Activated CD4-positive, alpha-beta memory T cell treated with anti-CD3 and anti-CD28 coated beads for 36 hours (primary cell): ENCODE results near the gene DLG2. TPM values are rescaled to one million over a fixed set of nuclear protein-coding genes. Genes with fewer than 3 reads are reported as not detected.

ENCODE experiments used
- CTCF ChIA-PET: fragments of 350-600 bp; sonication (Branson Sonifier 250); formaldehyde crosslinking; loops from one replicate; lab custom pipeline; 2021; ENCODE audit warnings: antibody characterized with exemption, inconsistent platforms; lab: Charles Lee
- POLR2A ChIA-PET: fragments of 350-600 bp; sonication (Branson Sonifier 250); formaldehyde crosslinking; loops from one replicate; lab custom pipeline; 2021; ENCODE audit warnings: antibody characterized with exemption; lab: Charles Lee
- DNase-seq: peaks from one replicate; pipeline ENCODE4 v3.0.0-alpha.2; 2020
- H3K27ac Mint-ChIP-seq: one replicate; pipeline ENCODE4 v1.8.0; 2021; ENCODE audit warnings: mixed read lengths
- H3K27me3 Mint-ChIP-seq: one replicate; pipeline ENCODE4 v1.8.0; 2021; ENCODE audit warnings: mixed read lengths
- H3K36me3 Mint-ChIP-seq: one replicate; pipeline ENCODE4 v1.8.0; 2021; ENCODE audit warnings: mixed read lengths
- H3K4me1 Mint-ChIP-seq: one replicate; pipeline ENCODE4 v1.8.0; 2021; ENCODE audit warnings: low read depth, mixed read lengths
- H3K4me3 Mint-ChIP-seq: one replicate; pipeline ENCODE4 v1.8.0; 2021; ENCODE audit warnings: mild to moderate bottlenecking, mixed read lengths
- H3K9me3 Mint-ChIP-seq: one replicate; pipeline ENCODE4 v1.8.0; 2021; ENCODE audit warnings: mixed read lengths
- intact Hi-C: fragments of 100-400 bp; cut with micrococcal nuclease; formaldehyde crosslinking; loops from one replicate; pipeline ENCODE4 v1.15.1; 2023
- total RNA-seq, 2 experiments: library from RNA; stranded (reverse); gene quantifications; one replicate each; pipeline ENCODE4 v1.2.3, GENCODE V29; 2021

The DLG2 gene
- total RNA-seq, 2 experiments from 2014 or later, result 1.7 to 2.1 TPM

DNA sequence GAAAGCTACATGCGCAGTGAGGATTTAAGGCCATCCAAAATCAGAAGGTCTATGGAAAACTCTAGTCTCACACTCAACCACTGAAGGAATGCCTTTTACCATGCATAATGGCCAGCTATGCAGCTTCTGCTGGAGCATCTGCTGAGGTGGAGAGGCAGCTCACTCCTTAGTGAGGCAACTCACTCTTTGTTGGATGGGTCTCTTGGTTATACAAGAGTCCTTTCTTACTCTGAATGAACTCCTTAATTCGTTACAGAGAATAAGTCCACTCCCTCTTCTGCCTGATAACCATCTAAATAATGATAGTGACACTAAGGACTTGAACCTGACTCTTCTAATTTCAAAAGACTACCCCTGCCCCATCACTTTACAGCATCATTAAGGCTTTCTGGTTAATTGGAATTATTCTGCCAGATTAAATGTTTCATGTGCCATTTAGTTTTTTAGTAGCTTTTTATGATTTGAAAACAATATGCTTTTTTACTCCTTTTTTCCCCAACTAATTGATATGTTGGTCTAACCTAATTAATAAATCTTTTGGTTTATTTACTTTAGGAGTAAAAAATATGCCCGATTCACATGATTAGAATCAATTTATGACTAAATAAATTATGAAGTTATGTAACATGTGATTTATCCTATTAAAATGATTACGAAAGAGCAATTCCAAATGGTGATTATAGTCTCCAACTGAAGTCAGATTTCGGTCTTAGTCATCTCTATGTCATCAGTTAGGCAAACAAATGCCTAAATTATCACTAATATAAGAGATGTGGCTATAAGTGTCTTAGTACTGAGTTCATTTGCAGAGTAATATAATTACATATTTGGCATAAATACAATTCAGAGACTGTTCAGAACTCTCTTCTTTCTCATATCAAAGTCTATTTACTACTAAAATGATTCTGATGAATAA lies 2054.3 kb downstream of the DLG2 start:
- DNase-seq, result no peak
- Mint-ChIP-seq H3K27me3 (peaks cover 3% of the 10 kb centered on the region), H3K4me1 (no peaks in the 10 kb centered on the region), H3K9me3 (no peaks in the 10 kb centered on the region), H3K36me3 (no peaks in the 10 kb centered on the region), H3K4me3 (no peak overlapping the region), H3K27ac (no peak overlapping the region)
- intact Hi-C loops, result no loop called here
- CTCF ChIA-PET, result no interaction called here
- POLR2A ChIA-PET, result no interaction called here

DNA sequence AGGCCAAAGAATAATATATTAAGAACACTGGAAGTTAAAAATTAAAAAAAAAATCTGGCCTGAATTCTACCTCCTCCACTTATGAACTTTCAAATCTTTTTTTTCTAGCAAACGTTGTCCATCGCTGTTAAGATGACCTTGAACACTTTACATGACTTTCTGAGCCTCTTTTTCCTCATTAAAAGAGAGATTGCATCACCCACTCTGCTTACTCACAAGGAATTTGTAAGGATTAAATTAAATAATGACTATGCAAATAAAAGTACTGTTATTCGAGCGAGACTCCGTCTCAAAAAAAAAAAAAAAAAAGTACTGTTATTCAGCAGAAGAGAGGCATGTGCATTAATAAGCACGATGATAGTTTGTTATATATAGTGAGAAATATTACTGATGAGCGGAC lies 2055.8 kb downstream of the DLG2 start:
- H3K27me3 Mint-ChIP-seq, result peaks cover 3% of the 10 kb centered on the region
- H3K4me3 Mint-ChIP-seq, result no peak overlapping the region
- H3K27ac Mint-ChIP-seq, result no peak overlapping the region
- CTCF ChIA-PET, result no interaction called here
- intact Hi-C loops, result no loop called here
- H3K9me3 Mint-ChIP-seq, result no peaks in the 10 kb centered on the region
- DNase-seq, result no peak
- H3K36me3 Mint-ChIP-seq, result no peaks in the 10 kb centered on the region
- no peaks in the 10 kb centered on the region for H3K4me1 Mint-ChIP-seq
- POLR2A ChIA-PET, result no interaction called here

DNA sequence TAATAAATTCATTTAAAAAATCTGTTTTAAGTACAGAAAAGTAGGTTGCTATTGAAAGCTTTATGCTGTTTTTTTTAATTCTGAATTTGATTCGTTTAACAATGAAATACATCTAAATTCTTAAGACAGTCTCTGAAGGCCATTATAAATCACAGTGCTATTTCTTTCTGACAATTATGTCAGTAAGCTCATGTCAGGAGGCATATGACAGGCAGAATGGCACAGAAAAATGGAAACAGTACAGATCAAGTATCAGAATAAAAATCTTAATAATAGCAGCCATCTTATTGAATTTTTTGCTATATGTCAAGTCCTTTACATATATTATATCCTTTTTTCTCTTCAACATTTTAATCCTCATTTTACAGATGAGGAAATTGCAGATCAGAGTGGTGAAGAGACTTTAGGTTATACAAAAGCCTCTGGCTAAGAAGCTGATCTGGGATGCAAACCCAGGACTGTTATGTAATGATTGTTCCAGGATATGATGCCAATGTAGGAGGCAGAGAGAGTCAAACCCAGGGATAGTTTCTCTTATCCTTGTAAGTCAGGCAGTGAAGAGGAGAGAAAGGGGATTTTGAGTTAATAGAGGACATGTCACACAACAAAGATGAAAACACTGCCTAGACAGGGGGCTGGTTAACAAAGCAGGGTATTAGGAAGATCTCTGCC lies 2057.9 kb downstream of the DLG2 start:
- ChIA-PET CTCF (no interaction called here), POLR2A (no interaction called here)
- H3K36me3 Mint-ChIP-seq, result no peaks in the 10 kb centered on the region
- intact Hi-C loops, result no loop called here
- peaks cover 3% of the 10 kb centered on the region for H3K27me3 Mint-ChIP-seq
- H3K9me3 Mint-ChIP-seq, result no peaks in the 10 kb centered on the region
- no peak overlapping the region for H3K27ac Mint-ChIP-seq
- no peaks in the 10 kb centered on the region for H3K4me1 Mint-ChIP-seq
- no peak overlapping the region for H3K4me3 Mint-ChIP-seq
- no peak for DNase-seq

GRCh38 chr11:83568516-83568915 lies 2058.6 kb downstream of the DLG2 start:
- POLR2A ChIA-PET, result no interaction called here
- Mint-ChIP-seq H3K27ac (no peak overlapping the region), H3K4me3 (no peak overlapping the region), H3K9me3 (no peaks in the 10 kb centered on the region), H3K36me3 (no peaks in the 10 kb centered on the region), H3K4me1 (no peaks in the 10 kb centered on the region), H3K27me3 (peaks cover 3% of the 10 kb centered on the region)
- intact Hi-C loops, result no loop called here
- CTCF ChIA-PET, result no interaction called here
- DNase-seq, result no peak

DNA sequence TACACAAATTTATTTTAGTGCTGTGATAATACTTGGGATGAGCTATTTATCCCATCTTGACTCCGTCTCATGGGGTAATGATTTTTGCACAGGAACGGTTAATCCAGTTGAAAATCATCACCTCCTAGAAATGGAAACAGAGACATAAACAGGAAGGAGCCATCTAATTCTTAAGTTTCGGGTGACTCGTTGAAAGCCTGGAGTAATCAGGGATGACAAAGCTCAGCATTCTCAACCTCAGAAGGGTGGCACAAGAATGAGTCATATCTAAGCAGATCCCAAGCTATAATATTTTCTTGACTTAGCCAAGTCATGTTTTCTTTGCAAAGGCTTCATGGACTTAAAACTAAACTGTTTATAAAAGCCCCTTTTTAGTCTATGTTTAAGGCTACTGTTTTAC lies 2060.2 kb downstream of the DLG2 start:
- no peaks in the 10 kb centered on the region for H3K4me1 Mint-ChIP-seq
- CTCF ChIA-PET, result interaction anchor here (0.7 kb wide), 1 partner anchor 355 kb away, joined by 3 read pairs; no protein-coding TSS in a partner anchor
- intact Hi-C loops, result no loop called here
- H3K27ac Mint-ChIP-seq, result no peak overlapping the region
- H3K4me3 Mint-ChIP-seq, result no peak overlapping the region
- H3K36me3 Mint-ChIP-seq, result no peaks in the 10 kb centered on the region
- H3K9me3 Mint-ChIP-seq, result no peaks in the 10 kb centered on the region
- POLR2A ChIA-PET, result no interaction called here
- peaks cover 3% of the 10 kb centered on the region for H3K27me3 Mint-ChIP-seq
- no peak for DNase-seq

- Mint-ChIP-seq H3K36me3 (no peaks in the 10 kb centered on the region), H3K4me3 (no peak overlapping the region), H3K27ac (no peak overlapping the region), H3K4me1 (no peaks in the 10 kb centered on the region), H3K9me3 (no peaks in the 10 kb centered on the region), H3K27me3 (peaks cover 3% of the 10 kb centered on the region)
- ChIA-PET CTCF (no interaction called here), POLR2A (no interaction called here)
- DNase-seq, result no peak
- intact Hi-C loops, result no loop called here
Observed at GRCh38 chr11:83564870-83565269, 2062.3 kb downstream of the DLG2 start.

GRCh38 chr11:83558281-83558680 lies 2068.9 kb downstream of the DLG2 start:
- DNase-seq, result no peak
- no peak overlapping the region for H3K27ac Mint-ChIP-seq
- intact Hi-C loops, result no loop called here
- H3K36me3 Mint-ChIP-seq, result no peaks in the 10 kb centered on the region
- no peaks in the 10 kb centered on the region for H3K9me3 Mint-ChIP-seq
- ChIA-PET CTCF (no interaction called here), POLR2A (no interaction called here)
- no peak overlapping the region for H3K4me3 Mint-ChIP-seq
- H3K4me1 Mint-ChIP-seq, result no peaks in the 10 kb centered on the region
- no peaks in the 10 kb centered on the region for H3K27me3 Mint-ChIP-seq

DNA sequence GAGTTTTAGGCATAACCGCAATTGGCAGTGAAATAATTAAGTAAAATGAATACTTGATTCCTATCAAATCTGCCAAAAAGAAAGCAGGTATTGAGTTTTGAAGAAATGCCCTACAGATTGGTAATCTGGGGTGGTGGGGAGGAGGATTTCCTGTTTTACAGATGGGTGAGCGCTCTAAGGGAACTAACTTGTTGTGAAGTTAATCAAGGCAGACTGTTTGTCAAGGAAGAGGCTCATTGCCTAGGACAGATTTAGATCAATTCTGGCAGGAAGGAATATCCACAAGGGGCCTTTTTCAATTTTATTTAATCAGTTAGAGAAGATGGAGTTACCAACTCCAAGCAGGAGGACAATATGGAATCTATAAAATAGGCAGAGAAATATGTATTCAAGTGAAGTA lies 2069.5 kb downstream of the DLG2 start:
- ChIA-PET POLR2A (no interaction called here), CTCF (no interaction called here)
- Mint-ChIP-seq H3K27ac (no peak overlapping the region), H3K27me3 (no peaks in the 10 kb centered on the region), H3K9me3 (no peaks in the 10 kb centered on the region), H3K4me1 (no peaks in the 10 kb centered on the region), H3K4me3 (no peak overlapping the region), H3K36me3 (no peaks in the 10 kb centered on the region)
- no peak for DNase-seq
- intact Hi-C loops, result no loop called here

DNA sequence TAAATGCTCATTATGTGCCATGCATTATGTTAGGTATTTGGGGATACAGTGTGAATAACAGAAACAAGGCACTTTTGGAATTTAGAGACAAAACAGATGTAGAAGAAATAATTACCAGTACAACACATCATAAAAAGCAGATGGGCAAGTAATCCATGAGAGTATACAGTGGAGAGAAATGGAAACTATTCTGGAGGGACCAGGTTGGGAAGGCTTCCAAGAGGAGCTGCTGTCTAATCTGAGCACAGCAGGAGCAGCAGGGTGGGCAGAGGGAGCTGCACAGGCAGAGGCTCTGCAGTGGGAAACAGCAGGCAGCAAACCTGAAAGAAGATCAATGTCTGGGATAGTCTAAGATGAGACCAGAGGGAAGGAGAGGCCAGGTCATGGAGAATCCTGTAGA lies 2072.3 kb downstream of the DLG2 start:
- H3K27ac Mint-ChIP-seq, result no peak overlapping the region

DNA sequence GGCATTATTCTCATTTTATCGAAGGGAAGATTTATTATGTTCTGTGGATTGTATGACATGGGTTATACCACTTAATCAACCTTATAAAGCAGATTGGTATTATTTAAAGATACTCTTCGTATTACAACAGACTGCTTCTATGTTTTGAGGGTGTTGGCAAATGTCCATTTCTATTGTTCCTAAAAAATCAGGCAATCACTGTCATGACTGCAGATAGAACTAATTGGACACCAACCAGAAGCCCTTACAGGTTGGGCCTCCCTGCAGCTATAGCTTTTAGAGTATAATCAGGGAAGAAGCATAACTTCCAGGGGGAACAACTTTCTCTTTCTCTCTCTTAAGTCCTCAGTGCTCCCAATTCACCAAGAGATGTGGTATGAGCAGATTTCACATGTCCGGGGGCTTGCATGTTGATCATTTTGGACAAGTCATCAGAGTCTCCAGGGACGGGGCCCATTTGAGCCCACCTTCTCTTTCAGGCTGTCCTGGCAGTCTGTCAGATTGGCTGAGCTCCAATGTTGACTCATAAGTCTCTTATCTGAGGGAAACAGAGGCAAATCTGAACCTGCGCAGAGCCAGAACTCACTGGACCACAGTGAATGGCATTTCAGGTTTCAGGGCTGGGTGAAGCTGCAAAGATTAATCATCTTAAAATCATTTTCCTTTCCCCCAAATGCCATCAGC lies 2077.0 kb downstream of the DLG2 start:
- no peak overlapping the region for H3K4me3 Mint-ChIP-seq
- CTCF ChIA-PET, result interaction anchor here (1.0 kb wide), 1 partner anchor 270 kb away, joined by 3 read pairs; no protein-coding TSS in a partner anchor
- no peak overlapping the region for H3K27ac Mint-ChIP-seq
- DNase-seq, result no peak
- POLR2A ChIA-PET, result no interaction called here
- no peaks in the 10 kb centered on the region for H3K4me1 Mint-ChIP-seq
- no peaks in the 10 kb centered on the region for H3K36me3 Mint-ChIP-seq
- no peaks in the 10 kb centered on the region for H3K27me3 Mint-ChIP-seq
- intact Hi-C loops, result no loop called here
- H3K9me3 Mint-ChIP-seq, result no peaks in the 10 kb centered on the region

More for the DNA sequence above, 2072.3 kb downstream of the DLG2 start:
- POLR2A ChIA-PET, result no interaction called here
- H3K4me3 Mint-ChIP-seq, result no peak overlapping the region
- H3K36me3 Mint-ChIP-seq, result no peaks in the 10 kb centered on the region
- H3K4me1 Mint-ChIP-seq, result no peaks in the 10 kb centered on the region
- intact Hi-C loops, result no loop called here
- no peaks in the 10 kb centered on the region for H3K27me3 Mint-ChIP-seq
- CTCF ChIA-PET, result no interaction called here
- DNase-seq, result no peak
- no peaks in the 10 kb centered on the region for H3K9me3 Mint-ChIP-seq

DNA sequence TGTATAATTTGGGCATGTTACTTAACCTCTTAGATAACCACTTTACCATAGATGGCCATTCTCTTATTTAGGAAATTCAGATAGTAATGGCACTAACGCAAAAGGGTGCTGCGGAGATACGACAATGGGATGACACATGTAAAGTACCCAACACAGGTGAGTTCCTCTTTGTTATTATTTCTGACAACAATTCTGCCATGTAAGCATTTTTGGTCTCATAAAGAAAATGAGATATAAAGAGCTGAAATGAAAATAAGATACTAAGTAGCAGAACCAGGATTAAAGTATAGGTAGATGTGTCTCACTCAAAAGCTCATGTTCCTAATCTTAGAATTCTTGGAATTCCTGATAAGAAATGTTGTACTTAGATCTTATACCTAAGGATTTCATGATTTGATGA lies 2080.8 kb downstream of the DLG2 start:
- H3K4me1 Mint-ChIP-seq, result no peaks in the 10 kb centered on the region
- ChIA-PET CTCF (no interaction called here), POLR2A (no interaction called here)
- H3K27me3 Mint-ChIP-seq, result no peaks in the 10 kb centered on the region
- no peak overlapping the region for H3K4me3 Mint-ChIP-seq
- no peak overlapping the region for H3K27ac Mint-ChIP-seq
- H3K36me3 Mint-ChIP-seq, result no peaks in the 10 kb centered on the region
- H3K9me3 Mint-ChIP-seq, result no peaks in the 10 kb centered on the region
- intact Hi-C loops, result no loop called here
- DNase-seq, result no peak

GRCh38 chr11:83545494-83546260 lies 2081.5 kb downstream of the DLG2 start:
- ChIA-PET POLR2A (no interaction called here), CTCF (no interaction called here)
- Mint-ChIP-seq H3K9me3 (no peaks in the 10 kb centered on the region), H3K4me3 (no peak overlapping the region), H3K27ac (no peak overlapping the region), H3K36me3 (no peaks in the 10 kb centered on the region), H3K4me1 (no peaks in the 10 kb centered on the region), H3K27me3 (no peaks in the 10 kb centered on the region)
- intact Hi-C loops, result no loop called here
- DNase-seq, result no peak
